ENCODE measurements around the gene AXDND1. TPM values are rescaled to one million over a fixed set of nuclear protein-coding genes. Genes with fewer than 3 reads are reported as not detected.

The AXDND1 gene
- total and polyA plus RNA-seq, 2 experiments from 2014 or later: not detected

DNA sequence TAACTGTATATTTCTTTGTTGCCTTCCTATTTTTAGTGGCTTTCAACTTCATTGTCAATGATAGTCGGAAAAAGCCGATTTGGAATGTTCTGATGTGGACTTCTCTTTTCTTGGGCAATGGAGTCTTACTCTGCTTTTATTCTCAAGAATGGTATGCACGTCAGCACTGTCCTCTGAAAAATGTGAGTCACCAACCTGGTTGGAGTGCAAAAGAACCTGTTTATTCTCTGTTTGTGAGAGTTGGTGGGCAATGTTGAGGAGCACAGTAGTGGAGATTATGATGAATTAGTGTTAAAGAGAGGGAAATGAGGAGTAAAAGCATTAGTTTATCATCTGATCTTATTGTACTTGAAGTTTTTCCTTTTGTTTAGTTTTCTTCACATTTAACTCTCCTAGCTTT lies 14.5 kb upstream of the AXDND1 start:
- peaks cover 2% of the 10 kb centered on the region for H3K27me3 Mint-ChIP-seq (ENCODE audit: insufficient read depth, low read depth, poor library complexity)

More for the DNA sequence above, 14.5 kb upstream of the AXDND1 start:
- Mint-ChIP-seq H3K36me3 (ENCODE audit: low read depth) (no peaks in the 10 kb centered on the region), H3K4me3 (no peak overlapping the region), H3K4me1 (no peaks in the 10 kb centered on the region), H3K9me3 (no peaks in the 10 kb centered on the region), H3K27ac (no peak overlapping the region)
- no peaks in the 10 kb centered on the region for H4K20me1 ChIP-seq (replicated peaks; ENCODE audit: insufficient read depth)
- no peak overlapping the region for H3K27ac ChIP-seq (ENCODE audit: low read depth)
- no peaks in the 10 kb centered on the region for H3K79me2 ChIP-seq (replicated peaks; ENCODE audit: insufficient read depth)
- H3F3A ChIP-seq (replicated peaks; ENCODE audit: low read depth): no peaks in the 10 kb centered on the region
- no peaks in the 10 kb centered on the region for H3K4me1 ChIP-seq (ENCODE audit: insufficient read depth)
- no peak overlapping the region for H2AFZ ChIP-seq
- no peaks in the 10 kb centered on the region for H3K27me3 ChIP-seq (ENCODE audit: insufficient read depth)
- TF ChIP-seq ZNF114 (CRISPR knock-in tag; IDR thresholded peaks at IDR 0.05) (no peak), REST (IDR thresholded peaks at IDR 0.05; ENCODE audit: unreplicated experiment) (no peak), EZH2 (IDR thresholded peaks at IDR 0.05; ENCODE audit: low read depth, unreplicated experiment) (no peak), ZNF331 (CRISPR knock-in tag; IDR thresholded peaks at IDR 0.05; ENCODE audit: low read depth) (no peak), CREB1 (CRISPR knock-in tag; IDR thresholded peaks at IDR 0.05; ENCODE audit: low read depth) (no peak), POLR2AphosphoS5 (IDR thresholded peaks at IDR 0.05; ENCODE audit: low read depth) (no peak), JUNB (IDR thresholded peaks at IDR 0.05; ENCODE audit: unreplicated experiment) (no peak), NANOG (IDR thresholded peaks at IDR 0.05; ENCODE audit: borderline replicate concordance) (no peak), STAT1 (IDR thresholded peaks at IDR 0.05; ENCODE audit: unreplicated experiment) (no peak), ZNF462 (CRISPR knock-in tag; IDR thresholded peaks at IDR 0.05) (no peak), EZH2phosphoT487 (IDR thresholded peaks at IDR 0.05; ENCODE audit: unreplicated experiment) (no peak)
- TF ChIP-seq, protein P1, sequence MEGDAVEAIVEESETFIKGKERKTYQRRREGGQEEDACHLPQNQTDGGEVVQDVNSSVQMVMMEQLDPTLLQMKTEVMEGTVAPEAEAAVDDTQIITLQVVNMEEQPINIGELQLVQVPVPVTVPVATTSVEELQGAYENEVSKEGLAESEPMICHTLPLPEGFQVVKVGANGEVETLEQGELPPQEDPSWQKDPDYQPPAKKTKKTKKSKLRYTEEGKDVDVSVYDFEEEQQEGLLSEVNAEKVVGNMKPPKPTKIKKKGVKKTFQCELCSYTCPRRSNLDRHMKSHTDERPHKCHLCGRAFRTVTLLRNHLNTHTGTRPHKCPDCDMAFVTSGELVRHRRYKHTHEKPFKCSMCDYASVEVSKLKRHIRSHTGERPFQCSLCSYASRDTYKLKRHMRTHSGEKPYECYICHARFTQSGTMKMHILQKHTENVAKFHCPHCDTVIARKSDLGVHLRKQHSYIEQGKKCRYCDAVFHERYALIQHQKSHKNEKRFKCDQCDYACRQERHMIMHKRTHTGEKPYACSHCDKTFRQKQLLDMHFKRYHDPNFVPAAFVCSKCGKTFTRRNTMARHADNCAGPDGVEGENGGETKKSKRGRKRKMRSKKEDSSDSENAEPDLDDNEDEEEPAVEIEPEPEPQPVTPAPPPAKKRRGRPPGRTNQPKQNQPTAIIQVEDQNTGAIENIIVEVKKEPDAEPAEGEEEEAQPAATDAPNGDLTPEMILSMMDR (conservative IDR thresholded peaks at IDR 0.05; ENCODE audit: low read depth in 2 of 2): no peak
- TF ChIP-seq, protein P2, sequence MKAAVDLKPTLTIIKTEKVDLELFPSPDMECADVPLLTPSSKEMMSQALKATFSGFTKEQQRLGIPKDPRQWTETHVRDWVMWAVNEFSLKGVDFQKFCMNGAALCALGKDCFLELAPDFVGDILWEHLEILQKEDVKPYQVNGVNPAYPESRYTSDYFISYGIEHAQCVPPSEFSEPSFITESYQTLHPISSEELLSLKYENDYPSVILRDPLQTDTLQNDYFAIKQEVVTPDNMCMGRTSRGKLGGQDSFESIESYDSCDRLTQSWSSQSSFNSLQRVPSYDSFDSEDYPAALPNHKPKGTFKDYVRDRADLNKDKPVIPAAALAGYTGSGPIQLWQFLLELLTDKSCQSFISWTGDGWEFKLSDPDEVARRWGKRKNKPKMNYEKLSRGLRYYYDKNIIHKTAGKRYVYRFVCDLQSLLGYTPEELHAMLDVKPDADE (IDR thresholded peaks at IDR 0.05): no peak
- ATAC-seq (no peak), DNase-seq (ENCODE audit: low spot score) (no peak)
- no peaks in the 10 kb centered on the region for H3K9me2 ChIP-seq (ENCODE audit: insufficient read depth)
- no peak overlapping the region for H3K4me3 ChIP-seq
- H3K4me2 ChIP-seq: no peak overlapping the region
- no peaks in the 10 kb centered on the region for H3K36me3 ChIP-seq (ENCODE audit: insufficient read depth)

All from GM23338 (cell line).